HPDE6-E6E7 (cell line): ENCODE measurements around the gene RBMS2.

Source experiments
- DNase-seq: peaks from one replicate; pipeline ENCODE4 v3.0.0; 2011; ENCODE audit warnings: missing footprints; ENCODE audit errors: extremely low spot score

RBMS2 gene

GRCh38 chr12:56630180-56630632, 108.6 kb downstream of the RBMS2 start, which contains the start of gene BAZ2A:
TSS of gene BAZ2A (minus strand) at chr12:56630326. CDS start at chr12:56617530, 12,796 bp downstream.
- peak; percentile 78 for DNase-seq

- DNase-seq = no peak
These were observed 110.4 kb downstream of the RBMS2 start for GRCh38 chr12:56631790-56632700.

GRCh38 chr12:56632701-56633467, 111.3 kb downstream of the RBMS2 start:
- no peak for DNase-seq

GRCh38 chr12:56633468-56634241, 112.0 kb downstream of the RBMS2 start:
- DNase-seq = no peak

- peak; percentile 69 for DNase-seq
These were observed 112.7 kb downstream of the RBMS2 start for GRCh38 chr12:56634242-56634836.

GRCh38 chr12:56634837-56635791, 113.5 kb downstream of the RBMS2 start:
- DNase-seq = peak; percentile 82

GRCh38 chr12:56635806-56636674, 114.4 kb downstream of the RBMS2 start:
- peak; percentile 91 for DNase-seq

- DNase-seq = peak; percentile 98
These were observed 115.3 kb downstream of the RBMS2 start for GRCh38 chr12:56636675-56637540.

- DNase-seq = no peak
These were observed 116.0 kb downstream of the RBMS2 start for GRCh38 chr12:56637621-56638020.

GRCh38 chr12:56641219-56641618, 119.6 kb downstream of the RBMS2 start:
- no peak for DNase-seq

- no peak for DNase-seq
These were observed 123.0 kb downstream of the RBMS2 start for GRCh38 chr12:56644654-56645053.

GRCh38 chr12:56645201-56645716, 123.6 kb downstream of the RBMS2 start:
- DNase-seq = no peak
